ENCODE results near the gene WDR89.

The WDR89 gene

GRCh38 chr14:63562405-63562804 lies 79.3 kb downstream of the WDR89 start:
- DNase-seq = peak; percentile 31
- Histone ChIP-seq H3K27ac (no peak overlapping the region), H3K4me3 (ENCODE audit: low read depth, low read length) (no peak overlapping the region), H3K36me3 (replicated peaks) (no peaks in the 10 kb centered on the region), H3K27me3 (replicated peaks) (no peaks in the 10 kb centered on the region)
- in situ Hi-C loops (cut with HindIII; ENCODE audit: low pct_ligation_motif_present, low sequenced_read_pairs) = no loop called here
- TF ChIP-seq CTCF (IDR thresholded peaks at IDR 0.05; ENCODE audit: low read depth, low read length, missing control alignments) = no peak

GRCh38 chr14:63555572-63555971 lies 86.1 kb downstream of the WDR89 start:
- in situ Hi-C loops (cut with HindIII; ENCODE audit: low pct_ligation_motif_present, low sequenced_read_pairs) = no loop called here
- no peaks in the 10 kb centered on the region for H3K36me3 ChIP-seq (replicated peaks)
- H3K27ac ChIP-seq = no peak overlapping the region
- DNase-seq = no peak
- no peaks in the 10 kb centered on the region for H3K27me3 ChIP-seq (replicated peaks)
- H3K4me3 ChIP-seq (ENCODE audit: low read depth, low read length) = no peak overlapping the region
- no peak for TF ChIP-seq CTCF (IDR thresholded peaks at IDR 0.05; ENCODE audit: low read depth, low read length, missing control alignments)

- H3K36me3 ChIP-seq (replicated peaks) = no peaks in the 10 kb centered on the region
- no peak overlapping the region for H3K4me3 ChIP-seq (ENCODE audit: low read depth, low read length)
- no peak for DNase-seq
- TF ChIP-seq CTCF (IDR thresholded peaks at IDR 0.05; ENCODE audit: low read depth, low read length, missing control alignments) = no peak
- no peaks in the 10 kb centered on the region for H3K27me3 ChIP-seq (replicated peaks)
- H3K27ac ChIP-seq = no peak overlapping the region
- in situ Hi-C loops (cut with HindIII; ENCODE audit: low pct_ligation_motif_present, low sequenced_read_pairs) = no loop called here
Observed at GRCh38 chr14:63551332-63551731, 90.3 kb downstream of the WDR89 start.

- Histone ChIP-seq H3K27me3 (replicated peaks) (no peaks in the 10 kb centered on the region), H3K4me3 (ENCODE audit: low read depth, low read length) (no peak overlapping the region), H3K27ac (no peak overlapping the region), H3K36me3 (replicated peaks) (no peaks in the 10 kb centered on the region)
- DNase-seq = no peak
- in situ Hi-C loops (cut with HindIII; ENCODE audit: low pct_ligation_motif_present, low sequenced_read_pairs) = no loop called here
- TF ChIP-seq CTCF (IDR thresholded peaks at IDR 0.05; ENCODE audit: low read depth, low read length, missing control alignments) = no peak
Observed at GRCh38 chr14:63547798-63548335, 93.8 kb downstream of the WDR89 start.

Measured in brain microvascular endothelial cell (primary cell).